SH-SY5Y (cell line): Measurements from ENCODE around the gene HBG1.

Source experiments
- GATA2 ChIP-seq: IDR thresholded peaks from 2 replicates; pipeline ENCODE4 v1.6.1; 2011; ENCODE audit warnings: mild to moderate bottlenecking, low read depth, low read length
- GATA3 ChIP-seq: IDR thresholded peaks from 2 replicates; pipeline ENCODE4 v1.6.1; 2011; ENCODE audit warnings: low read depth, mild to moderate bottlenecking, low read length, moderate library complexity

DNA sequence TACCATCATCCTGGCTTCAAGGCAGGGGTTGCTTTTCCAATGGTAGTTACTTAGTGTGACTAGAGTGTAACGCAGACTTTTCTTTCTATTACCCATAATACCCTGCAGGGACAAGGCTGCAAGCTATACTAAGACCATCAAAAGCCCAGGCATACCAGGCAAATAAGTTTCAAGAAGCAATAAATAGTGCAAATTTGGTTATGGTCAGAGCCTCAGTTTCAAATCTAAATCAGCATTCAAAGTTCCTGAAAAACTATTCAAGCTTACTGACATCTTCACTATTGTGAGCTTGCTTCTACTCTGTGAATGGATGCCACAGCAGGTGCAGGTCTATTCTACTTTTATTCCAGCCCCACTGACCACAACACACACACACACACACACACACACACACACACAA, 20.3 kb downstream of the HBG1 start:
- no peak for TF ChIP-seq GATA2
- no peak for TF ChIP-seq GATA3
